GM21576 (cell line): ENCODE measurements around the gene VN1R4.
"Not testable (repeated sequence)": the region's sequence is repeated elsewhere in the genome, so short reads cannot be mapped to it uniquely, and the experiment has no call there.

ENCODE experiments used
- ATAC-seq: cut with Tn5 transposase; IDR thresholded peaks from one replicate; pipeline ENCODE4 v1.9.1; 2021; ENCODE audit warnings: mild to moderate bottlenecking, moderate library complexity; ENCODE audit not compliant: unreplicated experiment

Gene VN1R4

GRCh38 chr19:53267623-53268022 lies at the start of gene VN1R4:
TSS of gene VN1R4 (minus strand) at chr19:53267723. CDS start at chr19:53267665, 58 bp downstream.
- not testable (repeated sequence) for ATAC-seq

- no peak for ATAC-seq
These were observed 44.4 kb upstream of the VN1R4 start for GRCh38 chr19:53311897-53312296.

- ATAC-seq, result no peak
These were observed 43.5 kb upstream of the VN1R4 start for GRCh38 chr19:53311044-53311443.

GRCh38 chr19:53308339-53308811 lies 40.9 kb upstream of the VN1R4 start:
- ATAC-seq, result no peak

- ATAC-seq, result not testable (repeated sequence)
These were observed 33.8 kb upstream of the VN1R4 start for GRCh38 chr19:53301341-53301740.

GRCh38 chr19:53294786-53295441 lies 27.4 kb upstream of the VN1R4 start:
- ATAC-seq, result no peak

GRCh38 chr19:53290758-53291549 lies 23.4 kb upstream of the VN1R4 start:
- ATAC-seq, result no peak

GRCh38 chr19:53285087-53285486 lies 17.6 kb upstream of the VN1R4 start:
- no peak for ATAC-seq

- not testable (repeated sequence) for ATAC-seq
These were observed 14.4 kb upstream of the VN1R4 start for GRCh38 chr19:53281947-53282346.

- ATAC-seq, result no peak
These were observed 8.0 kb upstream of the VN1R4 start for GRCh38 chr19:53275480-53275879.

GRCh38 chr19:53272044-53272443 lies 4.5 kb upstream of the VN1R4 start:
- no peak for ATAC-seq

GRCh38 chr19:53269861-53270260 lies 2.3 kb upstream of the VN1R4 start:
- not testable (repeated sequence) for ATAC-seq

GRCh38 chr19:53257715-53258342 lies 9.7 kb downstream of the VN1R4 start, which contains the start of gene VN1R2:
TSS of gene VN1R2 (plus strand) at chr19:53258292. CDS start at chr19:53258376, 84 bp downstream.
- ATAC-seq, result not testable (repeated sequence)

- no peak for ATAC-seq
These were observed 12.8 kb downstream of the VN1R4 start, which contains the start of gene ZNF677 for GRCh38 chr19:53254411-53255341. TSS of gene ZNF677 (minus strand) at chr19:53254873. CDS start at chr19:53251550, 3,323 bp downstream.

GRCh38 chr19:53246498-53246897 lies 21.0 kb downstream of the VN1R4 start:
- no peak for ATAC-seq

- no peak for ATAC-seq
These were observed 30.3 kb downstream of the VN1R4 start for GRCh38 chr19:53237114-53237777.

GRCh38 chr19:53224606-53225005 lies 42.9 kb downstream of the VN1R4 start:
- no peak for ATAC-seq

GRCh38 chr19:53222716-53223115 lies 44.8 kb downstream of the VN1R4 start:
- not testable (repeated sequence) for ATAC-seq
